ENCODE measurements around the gene ABR.

- TF ChIP-seq RORA (CRISPR knock-in tag; IDR thresholded peaks at IDR 0.05) = no peak
- no peak for TF ChIP-seq SIN3A (IDR thresholded peaks at IDR 0.05; ENCODE audit: borderline replicate concordance, low read depth, low read length)
- no peak for TF ChIP-seq ZFX (CRISPR knock-in tag; IDR thresholded peaks at IDR 0.05; ENCODE audit: low read depth)
- no peak for TF ChIP-seq ZZZ3 (CRISPR knock-in tag; IDR thresholded peaks at IDR 0.05; ENCODE audit: borderline replicate concordance)
- no peak for TF ChIP-seq ZSCAN5A (CRISPR knock-in tag; IDR thresholded peaks at IDR 0.05; ENCODE audit: borderline replicate concordance)
- TF ChIP-seq KLF13 (CRISPR knock-in tag; IDR thresholded peaks at IDR 0.05) = no peak
- TF ChIP-seq ZNF543 (CRISPR knock-in tag; IDR thresholded peaks at IDR 0.05) = no peak
- no peak for TF ChIP-seq BHLHE40 (IDR thresholded peaks at IDR 0.05; ENCODE audit: low read length)
- TF ChIP-seq ZNF160 (CRISPR knock-in tag; IDR thresholded peaks at IDR 0.05) = no peak
- no peak for TF ChIP-seq NCOA5 (CRISPR knock-in tag; IDR thresholded peaks at IDR 0.05)
Observed at GRCh38 chr17:1111599-1112443, 68.0 kb downstream of the ABR start.
